Measurements from ENCODE around the gene GPR75.

The GPR75 gene

DNA sequence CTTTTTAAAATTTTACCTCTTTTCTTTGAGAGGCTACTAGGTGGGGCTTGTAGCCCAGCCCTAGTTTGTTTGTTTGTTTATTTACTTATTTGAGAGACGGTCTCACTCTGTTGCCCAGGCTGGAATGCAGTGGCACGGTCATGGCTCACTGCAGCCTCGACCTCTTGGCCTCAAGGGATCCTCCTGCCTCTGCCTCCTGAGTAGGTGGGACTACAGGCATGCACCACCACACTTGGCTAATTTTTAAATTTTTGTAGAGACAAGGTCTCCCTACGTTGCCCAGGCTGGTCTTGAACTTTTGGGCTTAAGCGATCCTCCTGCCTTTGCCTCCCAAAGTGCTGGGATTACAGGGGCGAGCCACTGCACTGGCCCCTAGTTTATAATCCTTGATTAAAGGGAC is 38.0 kb downstream of the GPR75 start:
- TF ChIP-seq, protein P1, sequence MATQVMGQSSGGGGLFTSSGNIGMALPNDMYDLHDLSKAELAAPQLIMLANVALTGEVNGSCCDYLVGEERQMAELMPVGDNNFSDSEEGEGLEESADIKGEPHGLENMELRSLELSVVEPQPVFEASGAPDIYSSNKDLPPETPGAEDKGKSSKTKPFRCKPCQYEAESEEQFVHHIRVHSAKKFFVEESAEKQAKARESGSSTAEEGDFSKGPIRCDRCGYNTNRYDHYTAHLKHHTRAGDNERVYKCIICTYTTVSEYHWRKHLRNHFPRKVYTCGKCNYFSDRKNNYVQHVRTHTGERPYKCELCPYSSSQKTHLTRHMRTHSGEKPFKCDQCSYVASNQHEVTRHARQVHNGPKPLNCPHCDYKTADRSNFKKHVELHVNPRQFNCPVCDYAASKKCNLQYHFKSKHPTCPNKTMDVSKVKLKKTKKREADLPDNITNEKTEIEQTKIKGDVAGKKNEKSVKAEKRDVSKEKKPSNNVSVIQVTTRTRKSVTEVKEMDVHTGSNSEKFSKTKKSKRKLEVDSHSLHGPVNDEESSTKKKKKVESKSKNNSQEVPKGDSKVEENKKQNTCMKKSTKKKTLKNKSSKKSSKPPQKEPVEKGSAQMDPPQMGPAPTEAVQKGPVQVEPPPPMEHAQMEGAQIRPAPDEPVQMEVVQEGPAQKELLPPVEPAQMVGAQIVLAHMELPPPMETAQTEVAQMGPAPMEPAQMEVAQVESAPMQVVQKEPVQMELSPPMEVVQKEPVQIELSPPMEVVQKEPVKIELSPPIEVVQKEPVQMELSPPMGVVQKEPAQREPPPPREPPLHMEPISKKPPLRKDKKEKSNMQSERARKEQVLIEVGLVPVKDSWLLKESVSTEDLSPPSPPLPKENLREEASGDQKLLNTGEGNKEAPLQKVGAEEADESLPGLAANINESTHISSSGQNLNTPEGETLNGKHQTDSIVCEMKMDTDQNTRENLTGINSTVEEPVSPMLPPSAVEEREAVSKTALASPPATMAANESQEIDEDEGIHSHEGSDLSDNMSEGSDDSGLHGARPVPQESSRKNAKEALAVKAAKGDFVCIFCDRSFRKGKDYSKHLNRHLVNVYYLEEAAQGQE (IDR thresholded peaks at IDR 0.05; ENCODE audit: insufficient read depth in 1 of 2, low read depth in 2 of 2, low read length in 2 of 2), result no peak
- TF ChIP-seq FOXP2 (optimal IDR thresholded peaks at IDR 0.05; ENCODE audit: borderline replicate concordance, extremely low read depth, extremely low read length, insufficient read depth) (no peak), POLR2AphosphoS5 (IDR thresholded peaks at IDR 0.05; ENCODE audit: low read depth, low read length) (no peak), TAF1 (IDR thresholded peaks at IDR 0.05; ENCODE audit: borderline replicate concordance, insufficient read depth, low read length) (no peak), SIN3A (IDR thresholded peaks at IDR 0.05; ENCODE audit: borderline replicate concordance, insufficient read depth, low read length) (no peak)

DNA sequence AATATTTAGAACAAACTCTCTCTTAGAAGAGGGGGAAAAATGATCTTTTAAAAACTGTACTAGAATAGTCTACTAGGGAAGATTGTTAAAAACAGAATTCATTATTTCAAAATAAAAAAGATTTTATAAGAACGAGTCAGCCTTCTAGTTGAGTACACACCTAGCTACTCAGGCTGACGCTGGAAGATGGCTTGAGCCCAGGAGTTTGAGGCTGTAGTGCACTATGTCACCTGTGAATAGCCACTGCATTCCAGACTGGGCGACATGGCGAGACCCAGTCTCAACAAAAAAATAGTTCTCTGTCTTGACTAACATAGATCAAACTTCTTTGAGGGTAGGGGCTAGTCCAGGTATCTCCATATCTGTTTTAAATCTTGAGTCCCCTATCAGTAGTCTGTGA is 39.1 kb downstream of the GPR75 start:
- TF ChIP-seq, protein P1 (IDR thresholded peaks at IDR 0.05; ENCODE audit: insufficient read depth in 1 of 2, low read depth in 2 of 2, low read length in 2 of 2), result no peak
- TF ChIP-seq TAF1 (IDR thresholded peaks at IDR 0.05; ENCODE audit: borderline replicate concordance, insufficient read depth, low read length) (no peak), FOXP2 (optimal IDR thresholded peaks at IDR 0.05; ENCODE audit: borderline replicate concordance, extremely low read depth, extremely low read length, insufficient read depth) (no peak), POLR2AphosphoS5 (IDR thresholded peaks at IDR 0.05; ENCODE audit: low read depth, low read length) (no peak), SIN3A (IDR thresholded peaks at IDR 0.05; ENCODE audit: borderline replicate concordance, insufficient read depth, low read length) (no peak)

DNA sequence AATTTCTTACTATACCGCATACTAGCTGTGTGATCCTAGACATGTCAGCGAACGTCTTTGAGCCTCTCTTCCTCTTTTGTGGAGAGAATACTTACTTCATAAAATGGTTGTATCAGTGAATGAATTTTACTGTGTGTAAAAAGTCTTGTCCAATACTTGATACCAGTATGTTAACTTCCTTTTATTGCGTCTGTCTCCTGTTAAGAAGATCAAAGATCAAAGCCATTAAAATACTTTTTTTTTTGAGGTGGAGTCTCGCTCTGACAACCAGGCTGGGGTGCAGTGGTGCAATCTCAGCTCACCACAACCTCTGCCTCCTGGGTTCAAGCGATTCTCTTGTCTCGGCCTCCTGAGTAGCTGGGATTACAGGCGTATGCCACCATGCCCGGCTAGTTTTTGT is 39.7 kb downstream of the GPR75 start:
- TF ChIP-seq, protein P1 (IDR thresholded peaks at IDR 0.05; ENCODE audit: insufficient read depth in 1 of 2, low read depth in 2 of 2, low read length in 2 of 2), result no peak
- TF ChIP-seq POLR2AphosphoS5 (IDR thresholded peaks at IDR 0.05; ENCODE audit: low read depth, low read length) (no peak), TAF1 (IDR thresholded peaks at IDR 0.05; ENCODE audit: borderline replicate concordance, insufficient read depth, low read length) (no peak), FOXP2 (optimal IDR thresholded peaks at IDR 0.05; ENCODE audit: borderline replicate concordance, extremely low read depth, extremely low read length, insufficient read depth) (no peak), SIN3A (IDR thresholded peaks at IDR 0.05; ENCODE audit: borderline replicate concordance, insufficient read depth, low read length) (no peak)

DNA sequence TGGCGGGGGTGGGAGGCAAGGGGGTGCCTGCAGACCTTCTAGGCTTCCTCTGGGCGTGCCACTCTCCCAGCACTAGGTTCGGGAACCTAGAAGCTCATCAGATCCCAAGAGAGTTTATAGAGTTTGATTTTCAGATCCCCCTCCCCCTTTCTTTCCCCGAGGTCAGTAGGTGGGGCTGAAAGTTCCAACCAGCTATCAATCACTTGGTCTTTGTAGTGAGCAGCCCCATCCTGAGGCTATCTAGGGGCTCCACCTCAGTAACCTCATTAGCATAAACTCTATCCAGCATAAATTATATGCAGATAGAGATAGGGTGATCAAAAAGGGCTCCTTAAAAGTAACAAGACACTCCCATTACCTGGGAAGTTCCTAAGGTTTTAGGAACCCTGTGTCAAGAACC is 40.1 kb downstream of the GPR75 start:
- TF ChIP-seq, protein P1 (IDR thresholded peaks at IDR 0.05; ENCODE audit: insufficient read depth in 1 of 2, low read depth in 2 of 2, low read length in 2 of 2), result no peak
- TF ChIP-seq POLR2AphosphoS5 (IDR thresholded peaks at IDR 0.05; ENCODE audit: low read depth, low read length) (no peak), SIN3A (IDR thresholded peaks at IDR 0.05; ENCODE audit: borderline replicate concordance, insufficient read depth, low read length) (no peak), TAF1 (IDR thresholded peaks at IDR 0.05; ENCODE audit: borderline replicate concordance, insufficient read depth, low read length) (no peak), FOXP2 (optimal IDR thresholded peaks at IDR 0.05; ENCODE audit: borderline replicate concordance, extremely low read depth, extremely low read length, insufficient read depth) (no peak)
